B cell (primary cell): ENCODE measurements around the gene CENPX.

Experiments
- EZH2 ChIP-seq: IDR thresholded peaks from 2 replicates; pipeline ENCODE4 v1.6.1; 2012; ENCODE audit warnings: borderline replicate concordance, low read depth, mild to moderate bottlenecking, moderate library complexity, low read length; ENCODE audit not compliant: insufficient read depth, poor library complexity, severe bottlenecking
- TF ChIP-seq, protein P1 (sequence below): fragments of 200-600 bp; IDR thresholded peaks from one replicate; pipeline ENCODE4 v1.8.0; 2022; ENCODE audit warnings: antibody characterized with exemption, mild to moderate bottlenecking

DNA sequence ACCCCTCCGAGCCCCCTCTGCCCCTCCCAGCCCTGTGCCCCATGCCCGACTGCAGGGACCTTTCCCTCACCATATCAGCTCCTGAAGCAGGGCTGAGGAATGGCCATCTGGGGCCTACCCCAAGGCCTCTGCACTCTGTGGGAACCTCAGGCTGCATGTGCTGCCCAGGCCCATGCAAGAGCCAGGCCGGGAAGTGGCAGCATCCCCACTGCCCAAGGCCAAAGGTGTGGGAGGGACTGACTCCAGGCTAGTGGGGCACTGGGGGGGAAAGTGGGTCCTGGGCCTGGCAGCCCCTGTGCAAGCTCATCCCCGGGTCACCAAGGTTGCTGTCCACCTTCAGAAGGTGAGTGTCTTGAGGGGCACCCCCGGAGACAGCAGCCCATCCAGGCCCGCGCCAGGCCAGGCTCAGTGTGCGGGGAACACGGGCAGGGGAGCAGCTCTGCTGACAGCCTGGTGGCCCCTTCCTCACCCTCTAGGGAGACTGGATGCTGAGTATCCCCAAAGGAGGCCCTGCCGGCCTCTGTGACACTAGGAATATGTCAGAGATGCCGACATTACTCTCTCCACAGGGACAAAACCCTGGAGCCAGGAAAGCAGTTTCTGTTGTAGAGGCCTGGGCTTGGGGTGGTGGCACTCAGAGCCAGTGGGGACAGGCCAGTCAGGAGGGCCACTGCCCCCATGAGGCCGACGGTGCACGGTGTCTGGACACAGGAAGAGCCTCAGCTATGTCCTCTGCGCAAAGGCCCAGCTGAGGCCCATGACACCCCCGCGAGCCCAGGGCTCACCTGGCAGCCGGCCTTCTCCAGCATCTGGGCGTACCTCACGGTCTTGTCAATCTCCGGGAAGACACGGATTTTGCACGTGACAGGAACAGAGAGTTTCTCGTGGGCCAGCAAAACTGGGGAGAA, 39.7 kb upstream of the CENPX start:
- TF ChIP-seq, protein P1, sequence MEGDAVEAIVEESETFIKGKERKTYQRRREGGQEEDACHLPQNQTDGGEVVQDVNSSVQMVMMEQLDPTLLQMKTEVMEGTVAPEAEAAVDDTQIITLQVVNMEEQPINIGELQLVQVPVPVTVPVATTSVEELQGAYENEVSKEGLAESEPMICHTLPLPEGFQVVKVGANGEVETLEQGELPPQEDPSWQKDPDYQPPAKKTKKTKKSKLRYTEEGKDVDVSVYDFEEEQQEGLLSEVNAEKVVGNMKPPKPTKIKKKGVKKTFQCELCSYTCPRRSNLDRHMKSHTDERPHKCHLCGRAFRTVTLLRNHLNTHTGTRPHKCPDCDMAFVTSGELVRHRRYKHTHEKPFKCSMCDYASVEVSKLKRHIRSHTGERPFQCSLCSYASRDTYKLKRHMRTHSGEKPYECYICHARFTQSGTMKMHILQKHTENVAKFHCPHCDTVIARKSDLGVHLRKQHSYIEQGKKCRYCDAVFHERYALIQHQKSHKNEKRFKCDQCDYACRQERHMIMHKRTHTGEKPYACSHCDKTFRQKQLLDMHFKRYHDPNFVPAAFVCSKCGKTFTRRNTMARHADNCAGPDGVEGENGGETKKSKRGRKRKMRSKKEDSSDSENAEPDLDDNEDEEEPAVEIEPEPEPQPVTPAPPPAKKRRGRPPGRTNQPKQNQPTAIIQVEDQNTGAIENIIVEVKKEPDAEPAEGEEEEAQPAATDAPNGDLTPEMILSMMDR, result no peak
- TF ChIP-seq EZH2, result no peak
